Neuronal stem cell (in vitro differentiated cells): ENCODE data around the gene MS4A6E.

Experiments
- DNase-seq: peaks from one replicate; pipeline ENCODE4 v3.0.0-alpha.2; 2013; ENCODE audit warnings: low spot score
- H2AFZ ChIP-seq: one replicate; pipeline ENCODE4 v1.6.1; 2013; ENCODE audit warnings: mild to moderate bottlenecking, low read length, inconsistent platforms
- H2AK5ac ChIP-seq: 2 replicates; pipeline ENCODE4 v1.6.1; 2013; ENCODE audit warnings: low read depth, mild to moderate bottlenecking, inconsistent platforms, low read length, moderate library complexity, mixed read lengths
- H2BK120ac ChIP-seq: 2 replicates; pipeline ENCODE4 v1.6.1; 2013; ENCODE audit warnings: low read depth, mild to moderate bottlenecking, inconsistent platforms, low read length, moderate library complexity, mixed read lengths
- H2BK12ac ChIP-seq: one replicate; pipeline ENCODE4 v1.6.1; 2013; ENCODE audit warnings: low read length, inconsistent platforms
- H2BK15ac ChIP-seq: 2 replicates; pipeline ENCODE4 v1.6.1; 2013; ENCODE audit warnings: mild to moderate bottlenecking, low read length, inconsistent platforms, mixed read lengths
- H2BK5ac ChIP-seq: one replicate; pipeline ENCODE4 v1.6.1; 2013; ENCODE audit warnings: inconsistent platforms, mild to moderate bottlenecking, low read length, moderate library complexity
- H3K14ac ChIP-seq: one replicate; pipeline ENCODE4 v1.6.1; 2013; ENCODE audit warnings: low read length, inconsistent platforms
- H3K18ac ChIP-seq: 2 replicates; pipeline ENCODE4 v1.6.1; 2013; ENCODE audit warnings: low read length, inconsistent platforms
- H3K23ac ChIP-seq: 2 replicates; pipeline ENCODE4 v1.6.1; 2013; ENCODE audit warnings: low read depth, mild to moderate bottlenecking, mixed read lengths, low read length, inconsistent platforms; ENCODE audit not compliant: poor library complexity
- H3K27ac ChIP-seq: replicated peaks from 3 replicates; pipeline ENCODE4 v1.5.1; 2013; ENCODE audit warnings: low read length, inconsistent platforms
- H3K27me3 ChIP-seq, 3 experiments: 2 replicates each; pipeline ENCODE4 v1.6.1; 2013; ENCODE audit warnings: low read length in 3 of 3, mild to moderate bottlenecking in 2 of 3, inconsistent platforms in 1 of 3, low read depth in 1 of 3, mixed read lengths in 1 of 3, moderate library complexity in 1 of 3; ENCODE audit not compliant: control insufficient read depth in 3 of 3, insufficient read depth in 3 of 3
- H3K36me3 ChIP-seq, 2 donors: replicated peaks in 1 of 2; 2 replicates each; pipeline ENCODE4 v1.6.1; 2013; ENCODE audit warnings: low read length in 2 of 2; ENCODE audit not compliant: control insufficient read depth in 2 of 2, insufficient read depth in 2 of 2
- H3K4ac ChIP-seq: 2 replicates; pipeline ENCODE4 v1.6.1; 2013; ENCODE audit warnings: inconsistent platforms, mild to moderate bottlenecking, low read length, moderate library complexity
- H3K4me1 ChIP-seq, 2 donors: 1 replicate in 1 of 2; 2 replicates in 1 of 2; pipeline ENCODE4 v1.6.1; 2013; ENCODE audit warnings: low read length in 2 of 2, low read depth in 1 of 2; ENCODE audit not compliant: control insufficient read depth in 2 of 2, insufficient read depth in 1 of 2
- H3K4me2 ChIP-seq: one replicate; pipeline ENCODE4 v1.6.1; 2013; ENCODE audit warnings: mild to moderate bottlenecking, low read length, inconsistent platforms; ENCODE audit not compliant: insufficient read depth, poor library complexity, severe bottlenecking
- H3K4me3 ChIP-seq, 2 donors: 2 replicates each; pipeline ENCODE4 v1.5.1; 2013; ENCODE audit warnings: low read length in 2 of 2, mild to moderate bottlenecking in 2 of 2, inconsistent platforms in 1 of 2, moderate library complexity in 1 of 2
- H3K79me1 ChIP-seq: one replicate; pipeline ENCODE4 v1.6.1; 2013; ENCODE audit warnings: low read depth, mild to moderate bottlenecking, inconsistent platforms, low read length, moderate library complexity
- H3K9ac ChIP-seq: one replicate; pipeline ENCODE4 v1.6.1; 2013; ENCODE audit warnings: mild to moderate bottlenecking, low read depth, low read length, inconsistent platforms; ENCODE audit not compliant: poor library complexity
- H3K9me3 ChIP-seq, 2 donors: replicated peaks in 1 of 2; 2 replicates each; pipeline versions ENCODE3 to v1.6.1; 2013; ENCODE audit warnings: low read length in 2 of 2, mild to moderate bottlenecking in 2 of 2, inconsistent platforms in 1 of 2, low read depth in 1 of 2, mixed read lengths in 1 of 2, moderate library complexity in 1 of 2; ENCODE audit not compliant: control insufficient read depth in 2 of 2, insufficient read depth in 1 of 2
- H4K8ac ChIP-seq: one replicate; pipeline ENCODE4 v1.6.1; 2013; ENCODE audit warnings: low read depth, mild to moderate bottlenecking, inconsistent platforms, low read length, moderate library complexity
- H4K91ac ChIP-seq: one replicate; pipeline ENCODE4 v1.6.1; 2013; ENCODE audit warnings: low read length, low read depth, mild to moderate bottlenecking, inconsistent platforms; ENCODE audit not compliant: poor library complexity
- WGBS, 2 donors: extraction: QIAGEN DNeasy Blood & Tissue Kit; methylation state at CpG; one replicate each; pipeline ENCODE4 v1.1.7; 2013; ENCODE audit warnings: missing lambda C conversion rate in 2 of 2, mixed read lengths in 1 of 2; ENCODE audit not compliant: insufficient read length in 2 of 2, insufficient replicate concordance in 1 of 2; ENCODE audit errors: extremely low coverage in 2 of 2; 5-methylcytosine and 5-hydroxymethylcytosine counted together

Gene MS4A6E

GRCh38 chr11:60367896-60368295, 40.8 kb downstream of the MS4A6E start:
- H2AK5ac ChIP-seq = no peak overlapping the region
- H3K18ac ChIP-seq = peak overlapping the region; percentile 30
- no peak overlapping the region for H3K14ac ChIP-seq
- H3K4ac ChIP-seq = no peak overlapping the region
- H3K79me1 ChIP-seq = no peaks in the 10 kb centered on the region
- H3K27me3 ChIP-seq = peaks cover 0 to 3% (median 0%) of the 10 kb centered on the region in 3 experiments
- H3K23ac ChIP-seq = no peak overlapping the region
- no peak overlapping the region for H3K27ac ChIP-seq
- H3K36me3 ChIP-seq = no peaks in the 10 kb centered on the region
- no peak overlapping the region for H2BK12ac ChIP-seq
- no peak overlapping the region for H3K9ac ChIP-seq
- no peak overlapping the region for H3K4me3 ChIP-seq
- no peak overlapping the region for H2AFZ ChIP-seq
- DNase-seq = no peak
- no peak overlapping the region for H4K91ac ChIP-seq
- H2BK5ac ChIP-seq = no peak overlapping the region
- no peak overlapping the region for H4K8ac ChIP-seq
- H2BK120ac ChIP-seq = no peak overlapping the region
- no peak overlapping the region for H3K4me2 ChIP-seq
- no peaks in the 10 kb centered on the region for H3K4me1 ChIP-seq
- no CpG with 5 or more reads among the region's 19 CpGs for WGBS, 2 donors
- H3K9me3 ChIP-seq = no peaks in the 10 kb centered on the region
- H2BK15ac ChIP-seq = no peak overlapping the region

GRCh38 chr11:60370252-60370810, 43.3 kb downstream of the MS4A6E start:
- no peaks in the 10 kb centered on the region for H3K9me3 ChIP-seq
- no peak overlapping the region for H4K8ac ChIP-seq
- no peaks in the 10 kb centered on the region for H3K79me1 ChIP-seq
- no peak for DNase-seq
- no peak overlapping the region for H3K14ac ChIP-seq
- H2AFZ ChIP-seq = no peak overlapping the region
- no peak overlapping the region for H3K4me2 ChIP-seq
- peaks cover 0 to 6% (median 0%) of the 10 kb centered on the region in 3 experiments for H3K27me3 ChIP-seq
- no peak overlapping the region for H3K9ac ChIP-seq
- no peak overlapping the region for H3K4me3 ChIP-seq
- H2AK5ac ChIP-seq = no peak overlapping the region
- H2BK120ac ChIP-seq = no peak overlapping the region
- WGBS, 2 donors = no CpG with 5 or more reads among the region's 2 CpGs
- H3K27ac ChIP-seq = no peak overlapping the region
- no peak overlapping the region for H3K4ac ChIP-seq
- H2BK12ac ChIP-seq = no peak overlapping the region
- H3K36me3 ChIP-seq = no peaks in the 10 kb centered on the region
- no peak overlapping the region for H3K18ac ChIP-seq
- H3K4me1 ChIP-seq = no peaks in the 10 kb centered on the region
- H2BK5ac ChIP-seq = no peak overlapping the region
- no peak overlapping the region for H4K91ac ChIP-seq
- no peak overlapping the region for H2BK15ac ChIP-seq
- no peak overlapping the region for H3K23ac ChIP-seq

GRCh38 chr11:60370811-60371298, 43.8 kb downstream of the MS4A6E start:
- H3K4me3 ChIP-seq = no peak overlapping the region
- H3K4ac ChIP-seq = no peak overlapping the region
- H3K18ac ChIP-seq = no peak overlapping the region
- no peaks in the 10 kb centered on the region for H3K9me3 ChIP-seq
- WGBS, 2 donors = no CpG with 5 or more reads among the region's 5 CpGs
- no peak overlapping the region for H3K14ac ChIP-seq
- H3K36me3 ChIP-seq = no peaks in the 10 kb centered on the region
- H2AK5ac ChIP-seq = no peak overlapping the region
- no peak overlapping the region for H2BK15ac ChIP-seq
- H4K8ac ChIP-seq = no peak overlapping the region
- H2BK12ac ChIP-seq = no peak overlapping the region
- no peak for DNase-seq
- H2AFZ ChIP-seq = no peak overlapping the region
- H3K23ac ChIP-seq = no peak overlapping the region
- H3K4me1 ChIP-seq = no peaks in the 10 kb centered on the region
- H4K91ac ChIP-seq = no peak overlapping the region
- H3K79me1 ChIP-seq = no peaks in the 10 kb centered on the region
- no peak overlapping the region for H3K27ac ChIP-seq
- no peak overlapping the region for H2BK5ac ChIP-seq
- H3K4me2 ChIP-seq = no peak overlapping the region
- H3K9ac ChIP-seq = no peak overlapping the region
- peaks cover 0 to 6% (median 0%) of the 10 kb centered on the region in 3 experiments for H3K27me3 ChIP-seq
- no peak overlapping the region for H2BK120ac ChIP-seq

- Histone ChIP-seq H3K36me3 (no peaks in the 10 kb centered on the region), H4K91ac (no peak overlapping the region), H3K23ac (no peak overlapping the region), H3K4ac (no peak overlapping the region), H3K27ac (no peak overlapping the region), H2AFZ (no peak overlapping the region), H3K9me3 (no peaks in the 10 kb centered on the region), H4K8ac (no peak overlapping the region), H3K4me1 (no peaks in the 10 kb centered on the region), H2BK5ac (no peak overlapping the region), H3K14ac (no peak overlapping the region), H3K18ac (no peak overlapping the region), H3K79me1 (no peaks in the 10 kb centered on the region), H2AK5ac (no peak overlapping the region), H3K9ac (no peak overlapping the region), H2BK15ac (no peak overlapping the region), H2BK12ac (no peak overlapping the region), H2BK120ac (no peak overlapping the region), H3K4me2 (no peak overlapping the region), H3K4me3 (no peak overlapping the region), H3K27me3 (peaks cover 0 to 6% (median 0%) of the 10 kb centered on the region in 3 experiments)
- DNase-seq = no peak
- no CpG with 5 or more reads among the region's 3 CpGs for WGBS, 2 donors
Measured at GRCh38 chr11:60371386-60371785, 44.3 kb downstream of the MS4A6E start.
